ENCODE measurements around the gene NTRK2. TPM values are rescaled to one million over a fixed set of nuclear protein-coding genes. Genes with fewer than 3 reads are reported as not detected.

NTRK2 gene
- total RNA-seq, 1 experiment from 2014 or later = not detected

GRCh38 chr9:84839541-84839940 lies 170.0 kb downstream of the NTRK2 start:
- DNase-seq (ENCODE audit: low read depth, low spot score) = no peak
- Histone ChIP-seq H3K36me3 (ENCODE audit: control insufficient read depth in 1 of 2, insufficient read depth in 2 of 2, low read length in 2 of 2) (no peaks in the 10 kb centered on the region), H3K4me1 (ENCODE audit: control insufficient read depth in 1 of 2, insufficient read depth in 2 of 2, low read length in 2 of 2) (no peaks in the 10 kb centered on the region), H3K9me3 (ENCODE audit: control insufficient read depth in 1 of 2, insufficient read depth in 1 of 2, low read depth in 1 of 2, low read length in 2 of 2) (no peaks in the 10 kb centered on the region), H3K4me3 (replicated peaks in 1 of 2; ENCODE audit: low read depth in 1 of 2, low read length in 2 of 2) (no peak overlapping the region), H2AFZ (ENCODE audit: low read depth, low read length, poor library complexity, severe bottlenecking) (no peak overlapping the region), H3K79me2 (ENCODE audit: insufficient read depth, low read length) (no peaks in the 10 kb centered on the region), H3K27me3 (ENCODE audit: insufficient read depth, low read length) (peaks cover 11% of the 10 kb centered on the region; the same call in 1 of the 2 replicates), H3K9ac (ENCODE audit: low read length) (no peak overlapping the region), H3K4me2 (ENCODE audit: low read length) (no peak overlapping the region), H3K9me2 (ENCODE audit: insufficient read depth) (no peaks in the 10 kb centered on the region), H4K20me1 (ENCODE audit: insufficient read depth) (no peaks in the 10 kb centered on the region), H3K27ac (ENCODE audit: low read depth, low read length) (no peak overlapping the region)
- intact Hi-C loops (cut with micrococcal nuclease) = no loop called here
- no TSS peak for BruUV-seq (replicated peaks)
- TF ChIP-seq EZH2phosphoT487 (IDR thresholded peaks at IDR 0.05; ENCODE audit: borderline replicate concordance) (no peak), CEBPB (IDR thresholded peaks at IDR 0.05; ENCODE audit: low read depth) (no peak), CTCF (IDR thresholded peaks at IDR 0.05 in 2 of 3, conservative IDR thresholded peaks at IDR 0.05 in 1 of 3; ENCODE audit: borderline replicate concordance in 1 of 3, insufficient read depth in 1 of 3, low read depth in 2 of 3, low read length in 2 of 3) (no peak), SIN3A (IDR thresholded peaks at IDR 0.05; ENCODE audit: low read depth) (no peak), EZH2 (IDR thresholded peaks at IDR 0.05) (no peak), SP1 (IDR thresholded peaks at IDR 0.05; ENCODE audit: low read depth) (no peak), ZFX (IDR thresholded peaks at IDR 0.05) (no peak), POLR2A (IDR thresholded peaks at IDR 0.05; ENCODE audit: borderline replicate concordance, extremely low read depth, insufficient read depth, insufficient read length) (no peak), FOSL1 (IDR thresholded peaks at IDR 0.05; ENCODE audit: low read depth) (no peak), ZNF274 (IDR thresholded peaks at IDR 0.05; ENCODE audit: low read depth, low read length) (no peak), POLR2AphosphoS5 (IDR thresholded peaks at IDR 0.05; ENCODE audit: low read depth, low read length) (no peak), RAD21 (IDR thresholded peaks at IDR 0.05; ENCODE audit: low read depth) (no peak), MAX (IDR thresholded peaks at IDR 0.05) (no peak), ZBTB33 (IDR thresholded peaks at IDR 0.05; ENCODE audit: extremely low read depth, insufficient replicate concordance, low read length) (no peak), TCF7L2 (IDR thresholded peaks at IDR 0.05; ENCODE audit: borderline replicate concordance, extremely low read depth, insufficient read depth, insufficient read length) (no peak), ELF1 (IDR thresholded peaks at IDR 0.05; ENCODE audit: borderline replicate concordance, low read depth) (no peak), YY1 (IDR thresholded peaks at IDR 0.05; ENCODE audit: extremely low read depth, insufficient replicate concordance, low read depth, low read length) (no peak), ATF3 (IDR thresholded peaks at IDR 0.05) (no peak)
- ChIA-PET CTCF (no interaction called here), RAD21 (ENCODE audit: low non-redundant PET in 1 of 2, low total read pairs in 2 of 2, uncharacterized antibody in 2 of 2, unreplicated experiment in 2 of 2) (no interaction called here), POLR2A (no interaction called here)
- no peak for ATAC-seq

Data from HCT116 (cell line).